Stimulated activated CD4-positive, alpha-beta T cell treated with anti-CD3 and anti-CD28 coated beads, Interleukin-12 subunit alpha, Interleukin-12 subunit beta, amount 100 ng/mL, for 24 hours (primary cell): ENCODE results near the gene MYCBP2.

Experiments used
- DNase-seq, 2 experiments: peaks; one replicate each; pipeline ENCODE4 v3.0.0-alpha.2; 2020; ENCODE audit warnings: low read depth in 2 of 2

MYCBP2 gene

DNA sequence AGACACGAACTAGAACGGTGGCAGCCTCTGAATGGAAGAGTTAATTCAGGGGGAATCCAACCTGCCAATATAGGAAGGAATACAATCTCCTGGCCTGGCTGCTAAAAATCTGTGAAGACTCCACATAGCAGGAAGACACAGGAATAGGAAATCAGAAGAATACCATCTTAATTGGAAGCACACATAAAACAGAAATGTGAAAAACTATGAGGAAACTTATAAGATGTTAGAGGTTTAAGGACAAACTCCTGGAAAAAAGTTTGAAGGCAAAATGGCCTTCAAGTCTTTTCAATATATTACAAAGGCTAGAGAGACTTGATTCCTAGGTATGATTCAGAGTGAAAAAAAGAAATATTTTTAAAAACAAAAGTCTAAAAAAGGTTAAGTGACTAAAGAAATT, 221.8 kb downstream of the MYCBP2 start:
- DNase-seq = no peak

DNA sequence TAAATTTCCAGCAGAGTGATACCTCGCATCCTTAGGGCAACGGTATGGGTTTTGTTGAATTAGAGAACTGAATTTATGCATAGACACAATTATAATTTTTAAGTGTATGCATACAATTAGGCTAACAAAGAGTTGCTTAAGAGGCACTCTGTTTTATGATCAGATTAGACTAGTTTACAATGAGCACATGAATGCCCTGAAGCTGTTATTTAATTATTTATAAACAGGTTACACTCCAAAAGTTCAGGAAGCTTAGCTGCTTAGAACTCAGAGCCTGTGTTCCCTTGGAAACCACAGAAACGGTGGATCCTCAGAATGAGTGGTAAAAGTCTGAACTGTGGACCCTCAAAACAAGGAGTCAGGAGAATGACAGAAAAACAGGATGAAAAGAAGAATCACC, 227.5 kb downstream of the MYCBP2 start:
- no peak for DNase-seq

DNA sequence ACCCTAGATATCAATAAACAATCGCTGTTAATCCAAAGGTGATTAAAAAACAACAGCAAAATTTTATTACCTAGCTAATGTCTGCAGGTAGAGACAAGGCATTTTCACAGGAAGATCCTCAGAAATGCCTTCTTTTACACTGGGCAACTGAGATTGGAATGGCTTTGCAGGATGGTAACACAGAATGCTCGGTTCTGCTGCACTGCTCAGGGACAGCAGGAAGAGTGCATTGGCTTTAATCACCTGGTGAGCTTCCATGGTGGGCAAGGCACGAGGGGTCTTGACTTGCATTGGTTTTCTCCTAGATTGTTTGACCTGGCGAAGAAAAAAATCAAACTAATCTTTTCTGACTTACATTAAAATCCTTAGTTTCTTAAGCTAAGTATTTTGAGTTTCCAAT, 231.6 kb downstream of the MYCBP2 start:
- no peak for DNase-seq

DNA sequence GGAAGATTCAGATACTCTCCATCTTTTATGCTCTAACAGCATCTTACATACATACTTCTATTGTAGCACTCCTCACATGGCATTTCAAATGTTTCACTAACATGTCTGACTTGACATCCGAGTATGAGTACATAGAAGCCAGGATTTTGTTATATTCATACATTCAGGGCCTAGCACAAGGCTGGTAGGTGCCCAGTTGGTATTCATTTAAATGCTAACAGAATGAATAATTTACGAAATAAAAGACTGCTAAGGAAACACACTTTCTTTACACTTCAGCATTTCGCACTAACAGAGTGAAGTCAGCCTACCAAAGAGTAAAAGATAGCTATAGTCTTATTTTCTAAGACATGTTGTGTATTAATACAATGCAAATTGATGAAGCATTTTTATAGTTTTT, 232.1 kb downstream of the MYCBP2 start:
- no peak for DNase-seq

DNA sequence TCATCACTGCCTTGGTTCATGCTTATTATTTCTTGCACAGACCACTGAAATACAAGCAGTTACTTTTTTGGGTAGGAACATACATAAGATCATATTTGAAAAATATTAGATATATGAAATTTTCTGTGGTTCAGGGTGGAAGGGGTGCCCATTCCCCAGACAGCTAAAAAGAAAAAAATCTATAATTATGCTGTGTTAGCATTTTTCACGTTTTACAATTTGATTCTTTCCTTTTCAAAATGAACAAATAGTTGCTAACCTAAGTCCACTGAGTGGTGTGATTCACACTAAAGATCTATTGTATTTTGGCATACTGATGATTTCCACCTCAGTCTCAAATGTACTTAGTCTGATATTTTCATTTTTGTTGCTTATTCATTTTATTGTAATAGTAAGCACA, 233.2 kb downstream of the MYCBP2 start:
- DNase-seq = no peak

DNA sequence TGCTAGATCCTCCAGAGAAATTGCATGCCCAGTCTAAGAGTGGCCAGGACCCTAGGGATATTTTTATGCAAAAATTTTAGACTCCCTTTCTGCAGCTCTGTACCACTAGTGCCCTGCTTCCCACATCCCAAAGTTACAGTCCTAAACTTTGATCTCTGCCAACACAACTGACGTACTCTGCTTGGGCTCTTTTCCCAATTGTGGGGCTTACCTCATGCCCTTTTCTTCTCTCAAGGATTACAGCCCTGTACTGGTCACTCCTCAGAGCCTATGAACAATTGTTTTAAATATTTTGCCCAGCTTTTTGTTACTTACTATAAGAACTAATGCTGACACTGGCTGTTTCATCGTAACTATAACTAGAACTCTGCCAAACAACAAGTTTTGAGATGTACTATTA, 242.1 kb downstream of the MYCBP2 start:
- no peak for DNase-seq

DNA sequence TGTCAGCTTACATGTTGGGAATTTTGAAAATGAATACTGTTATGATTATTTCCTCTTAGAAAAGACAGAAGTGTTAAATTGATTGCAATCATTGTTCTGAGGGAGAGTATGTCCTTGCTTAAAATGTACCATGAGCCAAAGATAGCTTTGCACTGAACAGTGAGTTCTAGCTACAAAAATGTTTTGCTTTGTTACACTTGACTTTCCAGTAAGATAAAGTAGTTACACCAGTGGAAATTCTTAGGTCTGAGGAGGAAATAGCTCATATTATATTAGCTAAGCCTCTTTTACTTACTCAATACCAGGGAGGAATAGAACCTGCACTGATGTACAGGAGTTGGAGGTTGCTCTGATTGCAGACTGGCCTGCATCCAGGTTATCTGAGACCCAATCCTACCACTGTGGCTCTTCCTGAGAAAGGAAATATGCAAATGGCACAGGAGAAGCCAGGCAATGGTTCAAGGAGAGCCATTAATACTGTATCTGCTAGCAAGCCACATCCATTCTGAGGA, 246.9 kb downstream of the MYCBP2 start:
- DNase-seq = no peak

DNA sequence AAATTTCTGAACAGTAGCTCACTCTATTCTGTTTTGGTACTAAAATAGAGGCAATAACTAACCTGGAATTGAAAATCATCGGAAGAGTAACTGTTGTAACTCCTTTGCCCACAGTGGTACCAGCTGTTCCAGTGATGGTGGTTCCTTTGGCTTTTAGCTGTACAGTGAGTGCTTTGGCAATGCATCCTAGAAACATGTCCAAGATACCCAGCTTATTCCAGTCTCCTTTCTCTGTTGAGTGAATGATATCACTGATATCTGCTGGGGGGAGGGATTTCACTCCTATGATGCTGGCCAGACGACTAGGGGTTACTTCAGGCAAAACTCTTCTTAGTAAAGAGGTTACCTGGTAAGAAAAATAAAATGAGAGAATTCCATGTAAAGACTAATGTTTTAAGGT, 259.4 kb downstream of the MYCBP2 start:
- DNase-seq = no peak

DNA sequence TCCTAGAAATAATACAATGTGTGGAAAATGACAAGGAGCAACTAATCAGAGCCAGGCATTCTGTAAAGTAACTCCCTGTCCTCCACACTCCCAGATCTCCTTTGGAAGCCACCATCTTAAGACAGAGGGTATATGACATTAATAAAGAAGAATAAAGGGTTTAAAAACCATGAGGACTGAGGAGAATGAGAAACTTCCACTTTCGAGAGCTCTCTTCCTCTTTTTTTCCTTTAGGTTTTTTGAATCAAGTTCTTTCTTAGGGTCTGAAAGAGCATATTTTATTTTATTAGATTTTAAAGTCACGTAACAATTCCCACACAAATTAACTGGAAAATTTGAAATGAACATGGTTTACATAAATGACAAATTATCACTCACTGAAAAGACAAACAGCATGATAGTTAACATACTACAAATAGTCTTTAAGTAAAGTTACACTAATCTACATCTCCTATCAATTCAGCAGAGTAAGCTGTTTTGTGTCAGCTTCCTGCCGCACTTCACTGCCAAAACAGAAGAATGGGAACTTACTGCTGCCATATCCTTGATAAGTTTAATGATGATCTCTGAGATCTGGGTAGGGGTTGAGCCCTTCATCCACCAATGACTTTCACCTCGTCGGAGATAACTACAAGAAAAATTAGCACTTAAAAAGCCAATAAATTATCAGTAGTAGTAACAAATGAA, 261.3 kb downstream of the MYCBP2 start:
- no peak for DNase-seq

DNA sequence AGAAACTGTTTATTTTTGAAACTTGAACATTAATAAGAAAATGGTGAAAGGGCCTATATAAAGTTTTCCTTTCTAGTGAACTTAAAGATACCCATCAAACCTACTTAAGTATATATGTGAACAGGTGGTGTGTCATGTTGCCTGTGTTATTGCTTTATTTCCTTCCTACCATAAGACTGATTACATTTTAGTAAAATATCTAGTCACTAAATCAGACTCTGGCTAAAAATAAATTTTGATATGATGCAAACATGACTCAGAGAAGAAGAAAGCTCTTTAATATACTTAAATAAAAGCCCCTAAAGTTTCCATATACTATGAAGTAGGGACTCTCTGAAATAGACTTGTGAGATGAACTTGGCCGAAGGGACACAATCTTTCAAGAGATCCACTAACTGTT, 264.8 kb downstream of the MYCBP2 start:
- no peak for DNase-seq

DNA sequence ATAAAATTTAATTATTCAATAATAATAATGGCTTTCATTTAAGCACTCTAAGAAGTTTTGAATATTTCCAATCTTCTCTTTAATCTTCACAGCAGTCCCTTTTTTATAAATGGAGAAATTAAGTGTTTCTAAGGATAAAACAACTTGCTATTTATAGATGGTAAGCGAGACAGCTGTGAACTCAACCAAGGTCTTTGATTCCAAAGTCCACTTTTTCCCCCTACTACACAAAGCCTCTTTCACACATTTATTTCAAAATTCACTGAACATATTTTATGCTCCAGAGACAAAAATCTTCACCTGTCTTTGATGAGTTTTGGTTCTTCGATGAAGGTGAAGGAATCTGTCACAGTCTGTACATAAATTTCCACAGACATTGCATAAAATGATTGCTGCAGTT, 265.5 kb downstream of the MYCBP2 start:
- DNase-seq = no peak

DNA sequence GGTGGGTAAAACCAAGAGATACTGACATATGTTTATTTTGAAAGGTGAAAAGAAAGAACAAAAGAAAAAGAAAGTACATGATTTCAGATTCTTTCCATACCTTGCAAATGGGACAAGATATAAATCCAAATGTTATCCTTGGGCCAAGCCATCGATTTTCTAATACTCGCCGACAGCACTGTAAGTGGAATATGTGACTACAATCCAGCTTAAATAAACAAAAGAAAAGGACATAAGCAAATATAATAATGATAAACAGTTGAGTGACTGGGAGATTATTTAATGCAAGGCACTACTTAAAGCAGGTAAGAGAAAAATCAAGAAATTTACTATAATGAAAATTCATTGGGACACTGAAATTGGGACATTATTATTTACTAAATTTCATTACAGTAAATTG, 270.0 kb downstream of the MYCBP2 start:
- no peak for DNase-seq

DNA sequence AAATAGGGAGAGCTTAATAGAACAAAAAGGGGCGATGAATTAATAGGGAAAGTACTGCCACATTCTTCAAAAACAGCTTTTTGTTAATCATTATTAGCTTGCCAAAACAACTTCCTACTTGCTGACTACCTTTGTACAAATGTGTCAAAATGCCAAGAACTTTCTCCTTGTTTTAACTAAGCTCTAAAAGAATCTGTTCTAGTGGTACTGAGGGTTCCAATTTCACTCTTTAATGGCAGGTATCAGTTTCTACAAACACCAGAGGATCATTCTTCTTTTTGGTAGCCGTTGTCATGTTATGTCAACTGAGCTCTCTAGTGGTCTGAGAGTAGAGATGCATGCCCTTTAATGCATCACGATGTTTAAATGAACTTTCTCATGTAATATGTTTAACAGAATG, 270.5 kb downstream of the MYCBP2 start:
- no peak for DNase-seq

DNA sequence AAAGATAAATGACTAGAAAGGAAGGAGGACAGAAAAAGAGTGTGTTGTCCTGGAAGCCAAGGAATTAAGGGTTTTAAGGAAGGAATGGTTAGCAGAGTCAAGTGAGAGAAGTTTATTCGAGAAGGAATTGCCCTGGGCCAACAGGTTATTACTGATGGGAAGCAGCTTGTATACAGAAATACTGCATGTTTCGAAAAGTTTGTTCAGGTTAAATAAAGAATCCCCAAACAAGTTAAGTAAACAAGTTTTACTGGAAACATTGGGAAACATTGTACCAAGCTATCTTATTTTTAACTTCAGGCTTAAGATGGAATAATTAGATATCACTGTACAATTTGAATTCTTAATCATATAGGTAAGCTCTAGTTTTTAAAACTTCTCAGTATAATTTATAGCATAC, 271.7 kb downstream of the MYCBP2 start:
- DNase-seq = no peak

DNA sequence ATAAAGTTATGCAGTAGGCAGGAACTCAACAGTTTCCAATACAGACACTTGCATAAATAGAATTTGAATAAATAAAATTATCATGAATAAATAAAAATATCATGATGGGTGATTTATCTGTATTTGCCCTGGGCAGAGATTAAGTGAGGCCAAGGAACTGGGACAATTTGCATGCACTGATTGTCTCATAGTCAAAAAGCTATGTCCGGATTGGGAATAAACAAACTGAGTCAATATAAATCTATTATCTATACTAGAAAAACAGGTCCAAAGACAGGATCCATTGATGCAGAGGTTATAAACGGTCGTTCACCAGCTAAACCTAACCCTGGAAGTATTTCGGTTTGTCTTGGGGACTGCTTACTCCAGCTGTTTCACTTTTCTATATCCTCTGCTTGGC, 273.7 kb downstream of the MYCBP2 start:
- no peak for DNase-seq

DNA sequence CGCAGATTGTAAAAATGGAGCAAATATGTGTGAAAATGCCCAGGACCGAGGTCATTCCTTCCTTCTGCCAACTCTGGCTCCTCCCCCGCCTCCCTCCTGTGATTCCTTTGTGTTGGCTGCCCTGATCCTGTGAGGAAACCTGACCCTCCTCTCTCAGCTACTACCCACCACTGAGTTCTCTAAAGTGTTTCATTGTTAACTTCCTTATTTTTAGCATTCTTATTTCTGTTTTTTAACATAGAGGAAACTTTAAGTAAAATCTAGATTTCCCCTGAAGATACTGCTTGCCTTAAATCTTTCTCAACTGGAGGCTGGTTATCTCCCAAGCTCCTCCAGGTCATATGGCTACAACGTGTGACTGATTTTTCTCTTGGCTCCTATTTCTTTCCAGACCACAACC, 278.2 kb downstream of the MYCBP2 start:
- no peak for DNase-seq

DNA sequence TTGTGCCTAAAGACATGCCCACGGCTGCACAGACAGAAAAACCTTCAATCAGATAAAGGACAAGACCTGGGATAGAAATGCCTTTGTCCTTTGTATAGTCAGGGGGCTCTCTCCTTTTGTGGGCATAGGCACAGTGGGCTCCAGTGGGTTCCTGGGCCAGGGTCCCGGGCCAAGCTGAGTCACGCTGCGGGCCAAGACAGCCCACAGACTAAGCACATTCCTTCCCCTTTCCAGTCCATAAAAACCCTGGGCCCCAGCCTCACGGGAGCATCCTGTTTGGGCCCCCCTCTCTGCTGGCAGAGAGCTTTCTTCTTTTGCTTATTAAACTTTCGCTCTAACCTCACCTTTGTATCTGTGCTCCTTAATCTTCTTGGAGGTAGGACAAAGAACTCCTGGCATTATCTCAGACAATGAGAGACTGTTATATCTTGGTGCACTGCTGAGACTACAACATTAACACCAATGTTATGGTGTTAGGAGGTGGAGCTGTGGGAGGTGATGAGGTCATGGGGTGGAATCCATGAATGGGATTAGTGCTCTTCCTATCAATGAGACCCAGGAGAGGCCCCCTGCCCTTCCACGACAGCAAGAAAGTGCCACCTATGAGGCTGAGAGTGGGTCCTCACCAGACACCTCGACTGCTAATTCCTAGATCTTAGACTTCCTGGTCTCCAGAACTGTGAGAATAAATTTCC, 279.1 kb downstream of the MYCBP2 start:
- no peak for DNase-seq

DNA sequence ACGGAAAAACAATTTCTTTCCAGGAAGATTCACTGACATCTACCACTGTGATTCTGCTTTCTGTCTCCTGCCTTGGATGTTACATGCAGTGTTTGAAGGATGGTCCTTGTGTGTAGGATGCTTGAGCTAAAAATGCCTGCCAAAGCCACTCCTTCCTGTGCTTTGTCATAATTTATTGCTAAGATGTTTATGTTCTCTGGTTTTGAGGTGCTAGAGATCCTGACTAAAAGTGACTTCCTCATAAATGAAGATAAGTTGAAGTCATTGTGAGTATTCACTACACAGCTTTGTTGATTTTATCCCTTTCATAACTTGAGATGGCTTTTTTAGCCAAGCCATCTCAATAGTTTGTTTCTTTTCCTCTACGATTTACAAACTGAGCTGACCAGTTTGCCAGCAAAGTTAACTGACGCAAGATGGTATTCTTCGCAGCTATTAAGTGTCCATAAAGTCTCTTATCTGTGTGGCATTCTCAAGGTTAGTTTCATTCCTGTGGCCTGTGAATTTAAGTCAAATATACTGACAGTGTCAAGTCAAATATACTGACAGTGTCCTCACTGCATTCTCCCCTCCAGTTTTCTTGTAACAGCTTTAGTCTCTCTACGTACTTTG, 284.2 kb downstream of the MYCBP2 start:
- DNase-seq = no peak

DNA sequence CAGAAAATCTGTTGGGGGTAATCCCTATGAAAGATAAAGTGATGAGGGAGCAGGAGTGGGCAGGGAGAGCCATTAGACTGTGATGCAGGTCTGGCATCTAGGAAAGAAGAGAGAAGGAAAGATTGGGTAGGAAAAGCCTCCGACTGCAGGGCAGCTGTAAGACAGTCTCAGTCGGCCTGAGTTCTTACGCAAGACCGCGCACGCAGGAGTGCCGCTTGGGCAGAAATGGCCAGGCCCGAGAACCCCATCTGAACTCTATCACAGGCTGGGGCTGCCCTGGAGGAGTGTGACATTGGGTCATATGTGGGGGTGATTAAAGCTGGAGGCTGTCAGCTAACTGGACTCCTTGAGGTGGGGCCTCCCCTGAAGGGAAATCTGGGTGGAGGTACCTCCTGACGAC, 286.1 kb downstream of the MYCBP2 start:
- no peak for DNase-seq

DNA sequence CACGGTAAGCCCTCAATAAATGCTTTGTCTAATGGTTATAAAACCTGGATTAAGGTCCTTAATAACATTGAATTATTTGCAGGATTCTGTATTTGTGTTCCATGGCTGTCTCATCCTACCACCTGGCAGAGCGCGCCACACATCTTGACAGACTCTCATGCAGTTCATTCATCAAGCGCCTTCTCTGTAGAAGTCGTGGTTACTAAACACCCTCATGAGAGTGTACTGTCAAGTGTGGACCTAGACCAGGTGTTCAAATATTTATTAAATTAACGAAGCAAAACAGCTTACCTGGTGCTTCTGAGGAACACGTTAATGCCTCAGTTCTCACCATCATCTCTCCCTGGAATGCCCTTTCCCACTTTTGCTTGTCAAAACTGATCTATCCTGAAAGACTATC, 286.8 kb downstream of the MYCBP2 start:
- no peak for DNase-seq

DNA sequence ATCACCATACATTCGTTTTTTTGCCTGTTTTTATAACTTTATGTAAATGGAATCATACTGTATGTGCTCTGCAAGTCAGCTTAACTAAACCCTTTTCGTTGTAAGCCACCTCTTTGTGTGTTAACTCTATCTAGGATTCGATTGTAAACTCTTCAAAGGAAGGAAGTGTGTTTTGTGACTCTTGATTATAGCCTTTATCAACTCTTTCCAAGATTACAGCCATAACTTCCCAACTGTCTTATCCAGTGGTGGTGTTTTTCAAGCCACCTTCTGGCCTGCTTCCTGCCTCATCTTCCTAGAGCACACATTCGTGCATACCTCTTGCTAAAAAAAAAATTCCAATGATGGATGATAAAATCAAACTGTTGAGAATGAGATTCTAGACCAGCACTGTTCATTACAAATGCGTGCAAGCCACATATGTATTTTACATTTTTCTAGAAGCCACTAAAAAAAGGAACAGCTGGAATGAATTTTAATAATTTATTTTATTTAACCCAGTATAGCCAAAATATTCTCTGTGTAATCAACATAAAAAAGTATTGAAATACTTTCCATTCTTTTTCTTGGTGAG, 287.9 kb downstream of the MYCBP2 start:
- DNase-seq = no peak

DNA sequence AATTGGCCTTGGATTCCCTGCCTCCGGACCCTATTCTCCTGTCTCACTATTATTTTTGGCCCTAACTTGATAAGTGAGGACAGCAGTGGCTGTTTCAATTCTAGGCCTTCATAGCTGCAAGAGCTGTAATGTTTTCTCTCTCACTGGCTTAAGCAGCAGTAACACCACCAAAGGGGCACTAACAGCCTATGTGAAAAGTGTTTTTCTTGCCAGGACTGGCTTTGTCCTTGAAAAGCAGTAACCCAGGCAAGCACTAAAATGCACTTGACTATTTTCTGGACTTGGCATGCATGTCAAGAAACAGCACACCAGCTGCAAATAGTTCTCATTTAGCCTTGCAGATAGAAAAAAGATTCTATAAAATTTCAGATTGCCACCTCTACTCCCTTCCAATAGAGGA, 290.6 kb downstream of the MYCBP2 start:
- no peak for DNase-seq

DNA sequence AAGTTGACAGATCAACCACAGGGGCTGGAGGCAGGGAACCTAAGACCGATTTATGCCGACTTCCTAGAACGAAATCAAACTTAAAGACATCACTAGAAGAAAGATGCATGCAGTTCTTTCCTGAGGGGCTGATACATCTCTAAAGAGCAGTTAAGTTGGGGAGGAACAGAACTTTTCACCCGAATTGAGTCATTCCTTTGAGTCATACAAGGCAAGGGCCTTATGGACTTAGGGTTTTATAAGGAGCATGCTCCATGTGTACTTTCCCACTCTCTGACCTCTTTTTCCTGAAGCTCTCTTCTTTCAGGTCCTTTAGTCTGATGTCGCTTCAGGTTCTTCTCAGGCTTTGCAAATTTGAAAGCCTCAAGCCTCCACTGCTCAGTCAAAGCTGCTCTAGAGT, 292.0 kb downstream of the MYCBP2 start:
- DNase-seq = no peak
